RWPE2 (cell line): ENCODE data around the gene TAL1.

Experiments used
- ATAC-seq: fragments of 200-7000 bp; cut with Tn5 transposase; 3 replicates; pipeline ENCODE4 v1.9.1; 2021; ENCODE audit warnings: low read depth
- DNase-seq: peaks from one replicate; pipeline ENCODE4 v3.0.0-alpha.2; 2020; ENCODE audit warnings: low spot score
- H3K27ac ChIP-seq: fragments of 450-650 bp; 2 replicates; pipeline ENCODE4 v1.5.1; 2017; ENCODE audit warnings: mild to moderate bottlenecking; ENCODE audit not compliant: poor library complexity, severe bottlenecking
- H3K27me3 ChIP-seq: fragments of 250-450 bp; sonication (Bioruptor Pico); 2 replicates; pipeline ENCODE4 v1.5.1; 2021; ENCODE audit warnings: mild to moderate bottlenecking, moderate library complexity; ENCODE audit not compliant: insufficient read depth, poor library complexity, severe bottlenecking
- H3K36me3 ChIP-seq: fragments of 250-450 bp; sonication (Bioruptor Pico); 2 replicates; pipeline ENCODE4 v1.5.1; 2020; ENCODE audit warnings: low read depth, mild to moderate bottlenecking, moderate library complexity
- H3K4me1 ChIP-seq: fragments of 250-450 bp; sonication (Bioruptor Pico); 2 replicates; pipeline ENCODE4 v1.5.1; 2021; ENCODE audit warnings: mild to moderate bottlenecking, moderate library complexity; ENCODE audit not compliant: insufficient read depth, poor library complexity, severe bottlenecking
- H3K4me3 ChIP-seq: fragments of 250-450 bp; sonication (Bioruptor Pico); 2 replicates; pipeline ENCODE4 v1.5.1; 2021; ENCODE audit warnings: mild to moderate bottlenecking, moderate library complexity; ENCODE audit not compliant: severe bottlenecking
- H3K9me3 ChIP-seq: fragments of 250-450 bp; sonication (Bioruptor Pico); 2 replicates; pipeline ENCODE4 v1.5.1; 2021; ENCODE audit warnings: mild to moderate bottlenecking, moderate library complexity; ENCODE audit not compliant: severe bottlenecking
- CTCF ChIP-seq: fragments of 450-650 bp; IDR thresholded peaks from one replicate; pipeline ENCODE4 v1.5.1; 2017; ENCODE audit warnings: mild to moderate bottlenecking, moderate library complexity; ENCODE audit not compliant: poor library complexity, severe bottlenecking

The TAL1 gene

GRCh38 chr1:47182676-47183235, 49.3 kb downstream of the TAL1 start:
- Histone ChIP-seq H3K9me3 (no peaks in the 10 kb centered on the region), H3K27me3 (no peaks in the 10 kb centered on the region), H3K4me3 (no peak overlapping the region), H3K36me3 (no peaks in the 10 kb centered on the region), H3K27ac (no peak overlapping the region), H3K4me1 (no peaks in the 10 kb centered on the region)
- ATAC-seq (no peak), DNase-seq (peak; percentile 31)
- TF ChIP-seq CTCF, result no peak

DNA sequence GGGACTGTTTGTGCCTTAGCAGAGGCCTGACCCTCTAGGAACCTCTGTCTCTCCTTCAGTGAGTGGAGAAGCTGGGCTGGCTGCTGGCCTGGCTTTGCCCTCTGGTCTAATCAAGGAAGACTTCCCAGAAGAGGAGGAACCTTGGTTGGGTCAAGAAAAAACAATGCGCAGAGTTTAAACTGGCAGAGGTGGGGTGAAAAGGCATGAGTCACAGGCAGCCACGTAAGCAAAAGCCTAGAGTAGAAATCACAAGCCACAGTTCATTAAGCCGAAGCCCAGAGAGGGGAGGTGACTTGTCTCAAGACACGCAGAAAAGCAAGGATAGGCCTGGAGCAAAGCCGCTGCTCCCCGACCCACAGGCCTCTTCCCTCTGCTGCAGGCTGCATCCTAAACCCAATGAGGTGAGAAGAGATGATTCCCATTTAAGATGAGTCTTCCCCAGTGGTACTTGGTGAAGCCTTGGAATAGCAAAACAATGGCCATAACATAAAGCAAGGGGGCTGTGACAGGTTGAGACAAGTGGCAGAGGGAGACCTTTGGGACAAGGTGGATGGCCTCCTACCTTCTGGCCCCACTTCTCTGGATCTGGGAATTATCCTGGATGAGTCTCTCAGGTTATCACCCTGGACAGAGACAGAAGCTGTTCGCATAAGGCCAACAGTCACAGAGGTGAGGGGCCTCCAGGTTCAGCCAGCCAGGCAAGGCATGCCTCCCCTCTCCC, 49.9 kb downstream of the TAL1 start:
- Histone ChIP-seq H3K27ac (no peak overlapping the region), H3K9me3 (no peaks in the 10 kb centered on the region), H3K27me3 (no peaks in the 10 kb centered on the region), H3K4me1 (no peaks in the 10 kb centered on the region), H3K36me3 (no peaks in the 10 kb centered on the region), H3K4me3 (no peak overlapping the region)
- no peak for TF ChIP-seq CTCF
- peak; percentile 28 for DNase-seq
- no peak for ATAC-seq

- no peaks in the 10 kb centered on the region for H3K4me1 ChIP-seq
- H3K9me3 ChIP-seq, result no peaks in the 10 kb centered on the region
- no peaks in the 10 kb centered on the region for H3K36me3 ChIP-seq
- DNase-seq, result peak; percentile 31
- TF ChIP-seq CTCF, result no peak
- no peak overlapping the region for H3K4me3 ChIP-seq
- no peak overlapping the region for H3K27ac ChIP-seq
- ATAC-seq, result no peak
- no peaks in the 10 kb centered on the region for H3K27me3 ChIP-seq
Measured at GRCh38 chr1:47181095-47181954, 50.7 kb downstream of the TAL1 start.

DNA sequence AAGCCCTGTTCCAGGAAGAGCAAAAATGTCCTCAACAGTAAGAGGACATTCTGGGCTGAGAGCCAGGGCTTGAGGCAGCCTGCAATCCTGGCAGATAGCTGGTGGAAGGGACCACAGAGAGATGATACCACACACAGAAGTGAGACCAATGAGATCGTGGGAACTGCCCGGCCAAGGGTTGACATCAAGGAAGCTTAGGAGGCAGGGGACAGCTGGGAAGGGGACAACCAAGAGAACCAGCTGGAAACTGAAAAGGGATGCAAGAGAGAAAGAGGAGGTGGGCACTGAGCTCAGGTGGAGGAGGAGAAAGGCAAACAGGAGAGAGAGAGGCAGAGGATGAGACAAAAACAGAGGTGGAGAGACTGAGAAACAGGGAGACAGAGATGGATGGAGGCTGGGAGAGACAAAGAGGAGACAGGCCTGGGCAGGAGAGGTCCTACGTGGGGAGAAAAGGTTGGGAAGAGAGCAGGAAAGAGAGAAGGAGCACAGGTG, 51.4 kb downstream of the TAL1 start:
- no peak overlapping the region for H3K27ac ChIP-seq

More for the DNA sequence above, 51.4 kb downstream of the TAL1 start:
- H3K27me3 ChIP-seq, result no peaks in the 10 kb centered on the region
- DNase-seq (peak; percentile 18), ATAC-seq (no peak)
- no peaks in the 10 kb centered on the region for H3K36me3 ChIP-seq
- no peaks in the 10 kb centered on the region for H3K9me3 ChIP-seq
- no peak overlapping the region for H3K4me3 ChIP-seq
- no peaks in the 10 kb centered on the region for H3K4me1 ChIP-seq
- TF ChIP-seq CTCF, result no peak
